ENCODE data around the gene MTSS2. TPM values are rescaled to one million over a fixed set of nuclear protein-coding genes. Genes with fewer than 3 reads are reported as not detected.

MTSS2 gene
- total and polyA plus RNA-seq, 5 donors, result 47.5 to 71.2 (median 66.4) TPM

- peak; percentile 13 to 46 (median 44) for DNase-seq
- WGBS, result 85% methylated on average over 13 of the region's 13 CpGs
- H3K9me3 ChIP-seq (ENCODE audit: control insufficient read depth, low read length), result no peaks in the 10 kb centered on the region
- H3K4me1 ChIP-seq (ENCODE audit: control insufficient read depth, insufficient read depth, low read length), result peaks cover 19% of the 10 kb centered on the region
- ATAC-seq, result no peak
- no peak overlapping the region for H3K4me3 ChIP-seq (ENCODE audit: low read length)
- intact Hi-C loops (cut with DNase I), result loop anchor here in 3 of 4 donors (5.0 to 10.0 kb wide), 4 partner anchors 51 to 91 kb away; no protein-coding TSS in a partner anchor
- H3K27me3 ChIP-seq (ENCODE audit: control insufficient read depth, insufficient read depth), result no peaks in the 10 kb centered on the region
- H3K27ac ChIP-seq (ENCODE audit: low read length), result no peak overlapping the region
Observed at GRCh38 chr16:70683146-70683944, 2.5 kb downstream of the MTSS2 start.

GRCh38 chr16:70682239-70683145 is 3.4 kb downstream of the MTSS2 start:
- H3K27me3 ChIP-seq (ENCODE audit: control insufficient read depth, insufficient read depth), result no peaks in the 10 kb centered on the region
- 74% methylated on average over 14 of the region's 14 CpGs for WGBS
- DNase-seq (peak; percentile 10 to 41 (median 36)), ATAC-seq (no peak)
- H3K27ac ChIP-seq (ENCODE audit: low read length), result no peak overlapping the region
- intact Hi-C loops (cut with DNase I), result loop anchor here in 3 of 4 donors (5.0 to 10.0 kb wide), 4 partner anchors 52 to 92 kb away; no protein-coding TSS in a partner anchor
- H3K4me1 ChIP-seq (ENCODE audit: control insufficient read depth, insufficient read depth, low read length), result peaks cover 13% of the 10 kb centered on the region
- no peak overlapping the region for H3K4me3 ChIP-seq (ENCODE audit: low read length)
- no peaks in the 10 kb centered on the region for H3K9me3 ChIP-seq (ENCODE audit: control insufficient read depth, low read length)

- DNase-seq (peak; percentile 25 to 77 (median 67)), ATAC-seq (peak in 1 of 2 donors; percentile 10)
- intact Hi-C loops (cut with DNase I), result loop anchor here in 3 of 4 donors (2.0 to 10.0 kb wide), 5 partner anchors 53 to 93 kb away; no protein-coding TSS in a partner anchor
- no peaks in the 10 kb centered on the region for H3K27me3 ChIP-seq (ENCODE audit: control insufficient read depth, insufficient read depth)
- no peak overlapping the region for H3K4me3 ChIP-seq (ENCODE audit: low read length)
- no peaks in the 10 kb centered on the region for H3K9me3 ChIP-seq (ENCODE audit: control insufficient read depth, low read length)
- peaks cover 11% of the 10 kb centered on the region for H3K4me1 ChIP-seq (ENCODE audit: control insufficient read depth, insufficient read depth, low read length)
- WGBS, result 55% methylated on average over 13 of the region's 13 CpGs
- H3K27ac ChIP-seq (ENCODE audit: low read length), result no peak overlapping the region
Observed at GRCh38 chr16:70681382-70682238, 4.2 kb downstream of the MTSS2 start.

- Histone ChIP-seq H3K4me3 (ENCODE audit: low read length) (no peak overlapping the region), H3K27ac (ENCODE audit: low read length) (no peak overlapping the region), H3K27me3 (ENCODE audit: control insufficient read depth, insufficient read depth) (no peaks in the 10 kb centered on the region), H3K4me1 (ENCODE audit: control insufficient read depth, insufficient read depth, low read length) (peaks cover 9% of the 10 kb centered on the region), H3K9me3 (ENCODE audit: control insufficient read depth, low read length) (no peaks in the 10 kb centered on the region)
- DNase-seq, result peak; percentile 26 to 70 (median 69)
- ATAC-seq, result no peak
- intact Hi-C loops (cut with DNase I), result loop anchor here in 3 of 4 donors (2.0 to 10.0 kb wide), 5 partner anchors 54 to 94 kb away; no protein-coding TSS in a partner anchor
- 64% methylated on average over 18 of the region's 18 CpGs for WGBS
Observed at GRCh38 chr16:70680495-70681381, 5.1 kb downstream of the MTSS2 start.

GRCh38 chr16:70679671-70680494 is 6.0 kb downstream of the MTSS2 start:
- 61% methylated on average over 79 of the region's 80 CpGs for WGBS
- peaks cover 9% of the 10 kb centered on the region for H3K4me1 ChIP-seq (ENCODE audit: control insufficient read depth, insufficient read depth, low read length)
- ATAC-seq, result peak in 1 of 2 donors; percentile 34
- intact Hi-C loops (cut with DNase I), result loop anchor here (2.0 to 10.0 kb wide), 5 partner anchors 55 to 95 kb away; no protein-coding TSS in a partner anchor
- no peak overlapping the region for H3K4me3 ChIP-seq (ENCODE audit: low read length)
- no peaks in the 10 kb centered on the region for H3K27me3 ChIP-seq (ENCODE audit: control insufficient read depth, insufficient read depth)
- peak; percentile 36 to 85 (median 76) for DNase-seq
- no peak overlapping the region for H3K27ac ChIP-seq (ENCODE audit: low read length)
- no peaks in the 10 kb centered on the region for H3K9me3 ChIP-seq (ENCODE audit: control insufficient read depth, low read length)

GRCh38 chr16:70678898-70679670 is 6.8 kb downstream of the MTSS2 start:
- no peak overlapping the region for H3K4me3 ChIP-seq (ENCODE audit: low read length)
- WGBS, result 78% methylated on average over 31 of the region's 31 CpGs
- H3K9me3 ChIP-seq (ENCODE audit: control insufficient read depth, low read length), result no peaks in the 10 kb centered on the region
- ATAC-seq (no peak), DNase-seq (peak; percentile 17 to 67 (median 49))
- H3K27me3 ChIP-seq (ENCODE audit: control insufficient read depth, insufficient read depth), result no peaks in the 10 kb centered on the region
- peaks cover 9% of the 10 kb centered on the region for H3K4me1 ChIP-seq (ENCODE audit: control insufficient read depth, insufficient read depth, low read length)
- intact Hi-C loops (cut with DNase I), result loop anchor here in 1 of 4 donors (5.0 kb wide), 1 partner anchor 88 kb away; no protein-coding TSS in a partner anchor
- no peak overlapping the region for H3K27ac ChIP-seq (ENCODE audit: low read length)

- H3K27ac ChIP-seq (ENCODE audit: low read length), result no peak overlapping the region
- ATAC-seq, result no peak
- H3K9me3 ChIP-seq (ENCODE audit: control insufficient read depth, low read length), result no peaks in the 10 kb centered on the region
- peak; percentile 12 to 63 (median 55) for DNase-seq
- H3K4me1 ChIP-seq (ENCODE audit: control insufficient read depth, insufficient read depth, low read length), result peaks cover 9% of the 10 kb centered on the region
- H3K27me3 ChIP-seq (ENCODE audit: control insufficient read depth, insufficient read depth), result no peaks in the 10 kb centered on the region
- no peak overlapping the region for H3K4me3 ChIP-seq (ENCODE audit: low read length)
- 93% methylated on average over 22 of the region's 22 CpGs for WGBS
- intact Hi-C loops (cut with DNase I), result loop anchor here in 1 of 4 donors (5.0 kb wide), 1 partner anchor 89 kb away; no protein-coding TSS in a partner anchor
Observed at GRCh38 chr16:70678121-70678897, 7.5 kb downstream of the MTSS2 start.

All from right cardiac atrium (tissue), 5 donors.